HG02571 (cell line): Measurements from ENCODE around the gene SDC1.

Experiments
- ATAC-seq: cut with Tn5 transposase; IDR thresholded peaks from one replicate; pipeline ENCODE4 v1.9.1; 2021; ENCODE audit warnings: mild to moderate bottlenecking, moderate library complexity; ENCODE audit not compliant: unreplicated experiment

SDC1 gene

DNA sequence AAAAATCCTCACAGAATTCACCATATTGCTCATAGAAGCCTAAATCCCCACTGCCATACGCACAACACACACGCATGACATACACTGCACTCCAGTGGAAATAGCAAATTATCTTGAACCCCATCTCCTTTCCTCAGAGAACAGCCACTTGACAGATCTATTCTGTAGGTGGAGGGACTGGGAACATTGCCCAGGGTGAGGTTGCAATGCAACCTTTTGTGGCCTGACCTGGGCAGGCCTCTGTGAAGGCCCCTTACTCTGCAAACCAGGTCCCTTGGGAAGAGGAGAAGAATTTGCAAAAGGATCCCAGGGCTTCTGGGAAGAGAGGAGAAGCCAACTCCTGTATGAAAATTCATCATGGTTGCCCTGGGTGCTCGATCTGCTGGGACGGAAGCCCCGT is 51.9 kb downstream of the SDC1 start:
- no peak for ATAC-seq

DNA sequence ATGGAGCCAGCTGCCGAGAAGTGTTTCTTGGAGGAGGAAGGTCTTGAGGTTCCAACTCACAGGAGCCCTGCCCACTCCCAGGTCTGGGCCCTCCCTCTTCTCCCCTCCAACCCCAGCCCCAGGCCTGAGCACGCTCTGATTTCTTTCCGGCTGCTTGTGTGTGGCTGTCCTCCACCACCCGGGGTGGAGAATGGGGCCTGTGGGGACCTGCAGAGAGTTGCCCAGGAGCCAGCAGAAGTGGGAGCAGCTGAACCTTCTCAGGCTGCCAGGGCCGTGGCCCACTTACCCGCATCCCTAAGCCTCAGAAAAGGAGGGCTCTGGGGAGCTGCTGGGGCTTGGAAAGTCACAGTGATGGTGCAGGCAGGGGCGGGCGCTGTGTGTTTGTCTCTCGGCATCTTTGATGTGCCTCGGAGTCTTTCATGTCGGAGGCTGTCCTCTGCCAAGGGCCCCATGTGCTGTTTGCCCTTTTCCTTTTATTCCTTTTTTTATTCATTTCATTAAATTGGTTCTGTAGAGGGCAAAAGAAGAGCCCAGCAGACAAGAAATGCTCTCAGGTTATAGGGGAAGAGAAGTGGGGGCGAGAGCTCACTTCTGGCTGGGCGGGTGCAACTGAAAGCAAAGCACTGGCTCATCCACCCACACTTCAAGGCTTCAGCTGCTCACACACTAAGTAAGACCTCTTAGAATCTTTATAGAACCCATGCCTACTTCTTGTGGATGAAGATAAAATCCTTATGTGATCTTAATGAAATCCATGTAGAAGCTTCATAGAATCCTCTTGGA is 52.5 kb downstream of the SDC1 start:
- ATAC-seq = no peak

DNA sequence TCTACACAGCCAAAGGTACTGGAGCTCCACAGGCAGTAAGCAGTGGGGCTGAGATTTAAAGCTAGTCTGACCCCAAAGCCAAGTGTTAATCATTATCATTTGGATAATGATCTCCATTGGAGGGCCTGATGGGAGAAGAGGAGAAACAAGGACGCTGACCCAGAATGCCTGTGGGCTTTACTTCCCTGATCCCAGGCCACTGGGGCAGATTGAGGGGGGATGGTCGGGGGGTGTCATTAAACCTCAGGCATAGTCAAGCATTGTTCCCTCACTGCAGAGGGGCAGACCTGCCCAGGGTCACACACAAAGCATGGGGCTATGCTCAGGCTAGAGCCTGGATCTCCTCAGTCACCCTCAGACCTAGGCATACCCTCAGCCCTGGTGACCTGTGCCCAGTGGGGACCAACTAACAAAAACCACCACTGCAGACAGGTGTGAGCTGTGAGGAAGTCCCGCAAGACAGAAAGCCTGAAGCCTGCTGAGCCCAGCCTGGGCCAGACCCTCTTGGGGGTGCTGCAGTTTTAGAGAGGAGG is 53.4 kb downstream of the SDC1 start:
- no peak for ATAC-seq

- ATAC-seq = no peak
Observed at GRCh38 chr2:20170704-20171250, 54.2 kb downstream of the SDC1 start.

DNA sequence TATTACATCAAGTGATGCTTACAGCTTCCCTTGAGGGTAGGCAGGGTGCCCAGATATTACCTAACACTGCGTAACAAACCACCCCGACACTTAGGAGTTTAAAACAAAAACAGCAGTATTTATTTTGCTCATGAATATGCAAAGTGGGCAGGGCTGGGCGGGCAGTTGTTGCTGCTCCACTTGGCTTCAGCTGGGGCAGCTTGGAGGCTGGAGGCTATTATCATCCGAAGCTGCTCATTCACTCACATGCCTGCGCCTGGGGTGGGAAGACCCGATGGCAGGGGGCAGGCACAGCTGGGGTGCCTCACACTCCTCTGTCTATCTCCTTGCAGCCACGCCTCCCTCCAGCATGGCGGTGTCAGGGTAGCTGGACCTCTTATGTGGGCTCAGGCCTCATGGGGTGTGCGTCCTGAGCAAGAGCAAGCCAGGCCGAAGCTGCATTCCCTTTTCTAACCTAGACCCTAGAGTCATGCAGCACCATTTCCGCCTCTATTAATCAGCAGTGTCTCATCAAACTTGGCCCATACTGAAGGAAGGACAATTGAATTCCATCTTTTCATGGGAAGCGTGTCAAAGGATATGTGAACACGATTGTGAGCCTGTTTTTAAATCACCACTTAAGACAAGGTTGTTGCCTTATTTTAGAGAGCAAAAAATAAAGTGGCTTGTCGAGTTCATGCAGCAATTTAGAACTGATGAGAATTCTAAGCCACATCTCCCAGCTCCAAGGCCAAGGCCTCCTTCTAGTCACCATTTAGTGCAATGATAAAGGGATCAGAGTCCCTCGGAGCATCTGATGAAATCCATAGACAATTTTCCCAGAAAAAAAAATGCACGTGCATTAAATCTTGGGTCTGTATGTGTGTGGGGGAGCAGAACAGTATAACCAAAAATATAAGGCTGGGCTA is 54.9 kb downstream of the SDC1 start:
- ATAC-seq = no peak

- ATAC-seq = no peak
Observed at GRCh38 chr2:20168727-20169696, 55.9 kb downstream of the SDC1 start.

- ATAC-seq = no peak
Observed at GRCh38 chr2:20168048-20168726, 56.7 kb downstream of the SDC1 start.

DNA sequence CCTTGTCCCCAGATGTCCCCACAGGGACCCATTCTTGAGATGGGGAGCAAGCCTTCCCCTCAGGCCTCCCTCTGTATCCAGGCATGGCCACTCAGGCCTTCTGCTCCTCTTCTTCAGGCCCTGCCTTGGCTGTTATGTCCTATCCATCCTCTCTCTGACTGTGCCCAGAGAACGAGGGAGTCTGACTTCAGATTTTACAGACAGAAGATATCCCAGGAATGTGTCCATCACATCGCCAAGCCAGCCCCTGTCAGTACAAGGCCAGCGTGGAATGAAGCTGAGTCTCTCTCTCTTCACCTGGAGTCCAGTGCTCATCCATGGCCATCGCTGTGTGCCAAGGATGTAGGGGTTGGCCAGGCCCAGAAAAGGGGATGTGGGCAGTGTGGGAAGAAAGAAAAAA is 57.6 kb downstream of the SDC1 start:
- no peak for ATAC-seq

DNA sequence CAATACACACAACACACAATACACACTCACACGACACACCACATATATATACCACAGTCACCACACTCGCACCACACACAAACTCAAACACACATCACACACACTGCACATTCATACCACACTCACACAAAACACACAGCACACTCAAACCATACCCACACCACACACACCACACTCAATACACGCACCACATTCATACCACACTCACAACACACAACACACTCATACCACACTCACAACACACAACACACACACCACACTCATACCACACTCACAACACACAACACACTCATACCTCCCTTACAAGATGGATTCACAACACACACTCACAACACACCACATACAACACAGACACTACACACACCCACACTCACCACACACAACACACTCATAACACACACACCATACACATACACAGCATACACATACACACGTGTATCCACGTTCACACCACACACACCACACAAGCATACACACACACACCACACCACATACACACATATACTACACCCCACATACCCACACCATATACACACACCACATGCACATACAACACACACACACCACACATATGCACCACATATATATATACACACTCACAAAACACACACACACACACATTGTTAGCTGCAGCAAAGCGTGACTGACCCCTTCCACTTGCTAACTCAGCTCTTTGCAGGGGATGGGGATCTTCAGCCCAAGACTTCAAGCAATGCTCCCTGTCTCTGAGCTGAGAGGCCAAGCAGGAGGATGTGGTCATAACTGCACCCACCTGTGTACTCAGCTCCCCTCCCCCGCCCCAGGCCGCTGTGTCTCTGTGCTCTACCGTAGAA is 59.0 kb downstream of the SDC1 start:
- ATAC-seq = no peak

DNA sequence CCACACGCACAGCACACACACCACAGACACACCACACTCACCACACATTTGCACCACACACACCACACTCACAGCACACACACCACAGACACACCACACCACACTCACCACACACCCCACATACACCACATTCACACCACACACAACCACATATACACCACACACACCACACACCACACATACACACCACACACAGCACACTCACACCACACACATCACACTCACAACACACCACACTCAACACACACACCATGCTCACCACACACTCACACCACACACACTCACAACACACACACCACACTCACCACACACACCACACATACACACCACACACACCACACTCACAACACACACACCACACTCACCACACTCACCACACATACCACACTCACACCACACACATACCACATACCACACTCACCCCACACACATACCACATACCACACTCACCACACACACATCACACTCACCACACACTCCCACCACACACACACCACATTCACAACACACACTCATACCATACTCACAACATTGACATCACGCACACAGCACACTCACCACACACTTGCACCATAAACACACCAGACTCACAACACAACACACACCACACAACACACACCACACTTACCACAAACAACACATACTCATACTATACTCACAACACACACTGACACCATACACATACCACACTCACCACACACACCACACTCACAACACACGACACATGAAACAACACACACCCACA is 60.0 kb downstream of the SDC1 start:
- ATAC-seq = no peak

DNA sequence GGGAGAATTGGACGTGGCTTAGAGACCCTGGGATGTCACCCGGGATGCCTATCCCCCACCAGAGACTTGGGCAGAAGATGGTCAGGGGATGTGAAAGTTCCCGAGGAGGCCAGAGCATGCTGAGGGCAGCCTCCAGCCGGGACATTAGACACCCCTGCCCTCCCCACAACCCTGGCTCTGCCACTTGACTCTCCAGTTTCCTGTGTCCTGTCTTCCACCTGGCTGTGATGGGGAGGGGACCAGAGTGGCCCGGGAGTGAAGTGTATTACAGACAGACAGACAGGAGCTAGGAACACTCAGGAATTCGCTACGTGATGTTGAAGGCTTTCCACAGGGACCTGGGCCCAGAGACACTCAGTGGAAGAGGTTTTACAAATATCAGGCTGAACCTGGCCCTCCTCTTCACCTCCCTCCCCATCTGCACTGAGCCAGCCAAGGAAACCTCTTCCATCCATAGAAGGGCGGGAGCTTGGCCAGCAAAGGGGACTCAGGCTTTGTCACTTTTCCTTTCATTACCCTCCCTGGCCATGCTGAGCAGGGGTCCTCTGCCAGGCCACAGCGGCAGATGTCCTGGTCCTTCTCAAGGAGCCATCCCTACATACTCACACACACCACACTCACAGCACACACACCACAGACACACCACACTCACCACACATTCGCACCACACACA is 60.7 kb downstream of the SDC1 start:
- ATAC-seq = no peak

DNA sequence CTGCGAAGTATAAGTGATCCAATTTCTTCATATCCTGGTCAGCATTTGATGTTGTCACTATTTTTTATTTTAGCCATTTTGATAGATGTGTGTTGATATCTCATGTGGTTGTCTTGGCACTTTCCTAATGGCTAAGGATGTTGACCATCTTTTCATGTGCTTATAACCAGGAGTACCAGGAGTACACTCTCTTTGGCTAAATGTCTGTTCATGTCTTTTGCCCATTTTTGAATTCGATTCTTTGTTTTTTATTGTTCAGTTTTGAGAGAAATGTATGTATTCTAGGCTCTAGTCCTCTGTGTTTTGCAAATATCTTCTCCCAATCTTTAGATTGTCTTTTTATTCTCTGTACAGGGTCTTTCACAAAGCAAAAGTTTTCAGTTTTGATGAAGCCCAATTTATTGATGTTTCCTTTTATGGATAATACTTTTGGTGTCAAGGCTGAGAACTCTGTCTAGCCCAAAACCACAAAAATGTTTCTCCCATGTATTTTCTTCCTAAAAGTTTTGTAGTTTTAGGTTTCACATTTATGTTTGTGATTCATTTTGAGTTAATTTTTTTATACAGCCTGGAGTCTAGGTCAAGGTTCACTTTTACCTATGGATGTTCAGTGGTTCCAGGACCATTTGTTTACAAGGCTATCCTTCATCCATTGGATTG is 65.4 kb downstream of the SDC1 start:
- ATAC-seq = no peak

DNA sequence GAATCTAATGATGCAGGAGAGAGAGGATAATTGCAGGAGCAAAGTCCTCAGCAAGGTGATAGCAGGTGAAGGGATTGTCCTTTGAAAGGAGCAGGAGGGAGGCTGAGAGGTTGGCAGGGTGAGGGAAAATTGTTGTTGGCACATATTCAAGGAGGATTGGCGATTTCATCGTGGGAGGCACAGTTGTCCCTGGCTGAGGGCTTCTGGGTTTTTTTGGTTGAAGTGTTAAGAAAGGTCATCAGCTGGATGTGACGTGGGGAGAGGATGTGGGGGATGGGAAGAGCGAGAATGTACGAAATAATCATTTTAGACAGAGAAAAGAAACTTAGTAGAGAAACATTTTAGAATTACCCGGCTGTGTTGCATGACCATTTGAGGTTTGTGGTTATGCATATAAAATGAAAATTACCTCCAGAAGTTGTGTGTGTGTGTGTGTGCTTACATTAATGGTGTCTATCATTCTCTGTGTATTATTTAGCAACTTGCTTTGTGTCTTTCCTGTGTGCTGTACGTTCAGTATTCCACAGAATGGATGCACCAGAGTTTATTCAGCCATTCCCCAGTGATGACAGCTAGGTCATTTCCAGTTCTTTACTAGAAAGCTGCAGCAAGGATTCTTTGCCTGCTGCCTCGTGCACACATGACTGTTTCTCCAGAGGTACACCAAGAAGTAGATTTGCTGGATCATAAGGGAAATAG is 67.6 kb downstream of the SDC1 start:
- no peak for ATAC-seq

DNA sequence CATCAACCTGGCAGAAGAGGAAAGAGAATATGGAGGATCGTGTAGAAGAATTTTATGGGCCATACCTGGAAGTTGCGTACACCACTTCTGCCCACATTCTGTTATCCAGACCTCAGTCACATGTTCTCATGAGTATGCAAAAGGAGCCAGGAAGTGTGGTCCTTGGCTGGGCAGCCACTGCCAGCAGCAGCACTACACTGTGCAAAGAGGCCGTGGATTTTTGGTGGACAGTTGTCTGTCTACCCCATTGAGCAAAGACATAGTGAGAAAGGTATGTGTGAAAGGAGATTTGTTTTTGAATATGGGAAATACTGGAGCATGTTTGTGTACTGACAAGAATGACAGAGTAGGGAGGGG is 68.1 kb downstream of the SDC1 start:
- ATAC-seq = no peak

DNA sequence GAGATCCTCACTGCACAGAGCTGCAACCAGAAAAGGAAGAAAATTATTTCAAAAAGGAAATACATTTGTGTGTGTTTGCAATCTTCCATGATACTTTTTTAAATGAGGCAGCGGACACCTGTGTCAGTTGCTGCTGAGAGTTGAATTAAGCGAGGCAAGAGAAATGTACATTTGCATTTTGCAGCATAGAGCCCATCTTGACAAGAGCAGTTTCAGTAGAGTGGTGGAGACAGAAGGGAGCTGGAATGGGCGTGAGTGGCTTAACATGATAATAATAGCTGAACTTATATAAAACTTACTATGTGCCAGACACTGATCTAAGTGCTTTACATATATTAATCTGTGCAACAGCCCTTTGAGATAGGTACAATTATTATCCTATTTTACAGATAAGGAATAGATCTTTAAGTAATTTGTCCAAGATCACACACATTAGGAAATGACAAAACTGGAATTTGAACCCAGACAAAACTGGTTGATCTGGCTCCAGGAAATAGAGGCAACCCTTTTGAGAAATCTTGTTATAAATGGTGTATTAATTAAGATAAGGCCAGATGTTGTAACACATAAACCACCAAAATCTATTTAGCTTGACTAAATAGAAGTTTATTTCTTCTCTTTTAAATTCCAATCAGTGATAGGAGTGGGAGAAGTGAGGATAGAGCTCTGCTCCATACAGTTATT is 68.7 kb downstream of the SDC1 start:
- ATAC-seq = no peak
